ENCODE results near the gene LPAR3. TPM values are rescaled to one million over a fixed set of nuclear protein-coding genes. Genes with fewer than 3 reads are reported as not detected.

LPAR3 gene
- total RNA-seq, 1 experiment from 2014 or later: not detected

DNA sequence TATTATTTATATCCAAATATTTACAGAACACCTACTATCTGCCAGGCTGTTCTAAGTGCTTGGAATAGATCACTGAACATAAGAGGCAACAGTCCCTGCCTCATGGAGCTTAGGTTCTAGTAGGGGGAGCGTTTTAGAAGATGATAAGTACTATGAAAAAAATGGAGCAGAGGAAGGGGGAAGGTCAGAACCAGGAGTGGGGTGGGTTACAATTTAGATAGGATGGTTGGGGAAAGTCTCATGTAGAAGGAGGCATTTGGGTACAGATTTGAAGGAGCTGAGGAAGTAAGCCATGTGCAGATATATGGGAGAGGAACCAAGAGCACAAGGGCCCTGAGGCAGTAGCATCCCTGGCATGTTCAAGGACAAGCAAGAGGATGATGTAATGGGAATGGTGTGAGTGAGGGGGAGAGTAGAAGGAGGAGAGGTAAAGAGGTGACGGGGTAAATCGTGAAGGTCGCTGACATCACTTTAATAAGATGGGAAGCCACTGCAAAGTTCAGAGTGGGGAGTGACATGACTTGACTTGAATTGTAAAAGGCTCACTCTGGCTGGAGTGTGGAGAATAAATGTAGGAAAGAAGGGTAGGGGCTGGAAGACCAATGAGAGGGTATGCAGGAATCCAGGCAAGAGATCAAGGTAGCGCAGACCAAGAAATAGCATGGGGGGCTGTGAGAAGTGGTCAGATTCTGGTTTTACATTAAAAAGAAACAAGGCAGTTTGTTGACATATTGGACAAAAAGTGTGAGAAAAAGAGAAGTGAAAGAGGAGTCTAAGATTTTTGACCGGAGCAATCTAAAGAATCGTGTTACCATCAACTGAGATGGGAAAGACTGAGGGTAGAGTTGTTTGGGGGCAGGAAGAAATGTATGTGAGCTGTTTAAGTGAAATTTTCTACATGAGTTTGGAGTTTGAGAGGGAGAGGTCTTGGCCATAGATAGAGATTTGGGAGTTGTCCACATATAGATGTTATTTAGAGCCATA, 92.6 kb downstream of the LPAR3 start:
- H3K27me3 ChIP-seq (ENCODE audit: insufficient read depth, low read depth): no peaks in the 10 kb centered on the region
- H3K36me3 ChIP-seq (ENCODE audit: low read depth): no peaks in the 10 kb centered on the region
- POLR2A ChIA-PET (ENCODE audit: unreplicated experiment): no interaction called here
- intact Hi-C loops (cut with micrococcal nuclease; ENCODE audit: unreplicated experiment): no loop called here
- H3K4me2 ChIP-seq: no peak overlapping the region
- no peak overlapping the region for H3K27ac ChIP-seq
- no peaks in the 10 kb centered on the region; the same call in 1 of the 2 replicates for H3K9me3 ChIP-seq (ENCODE audit: insufficient read depth, low read depth)
- TF ChIP-seq EZH2 (IDR thresholded peaks at IDR 0.05; ENCODE audit: low read depth): no peak
- TF ChIP-seq CTCF (conservative IDR thresholded peaks at IDR 0.05): no peak
- no TSS peak for BruUV-seq (replicated peaks)
- H3K4me3 ChIP-seq: no peak overlapping the region
- CTCF ChIA-PET: no interaction called here
- no peaks in the 10 kb centered on the region for H3K79me2 ChIP-seq (ENCODE audit: low read depth)
- DNase-seq: no peak
- H3F3A ChIP-seq (ENCODE audit: insufficient read depth, low read depth): no peaks in the 10 kb centered on the region
- H4K20me1 ChIP-seq (ENCODE audit: insufficient read depth): no peaks in the 10 kb centered on the region
- H2AFZ ChIP-seq: no peak overlapping the region
- H3K9me2 ChIP-seq (ENCODE audit: insufficient read depth): no peaks in the 10 kb centered on the region
- no peaks in the 10 kb centered on the region for H3K4me1 ChIP-seq (replicated peaks; ENCODE audit: insufficient read depth)

GRCh38 chr1:84797603-84798002, 95.4 kb downstream of the LPAR3 start:
- Histone ChIP-seq H3K4me2 (no peak overlapping the region), H3K4me1 (replicated peaks; ENCODE audit: insufficient read depth) (no peaks in the 10 kb centered on the region), H2AFZ (no peak overlapping the region), H3F3A (ENCODE audit: insufficient read depth, low read depth) (no peaks in the 10 kb centered on the region), H3K27ac (no peak overlapping the region), H3K36me3 (ENCODE audit: low read depth) (no peaks in the 10 kb centered on the region), H4K20me1 (ENCODE audit: insufficient read depth) (no peaks in the 10 kb centered on the region), H3K4me3 (no peak overlapping the region), H3K9me2 (ENCODE audit: insufficient read depth) (no peaks in the 10 kb centered on the region), H3K9me3 (ENCODE audit: insufficient read depth, low read depth) (no peaks in the 10 kb centered on the region; the same call in 1 of the 2 replicates), H3K79me2 (ENCODE audit: low read depth) (no peaks in the 10 kb centered on the region), H3K27me3 (ENCODE audit: insufficient read depth, low read depth) (no peaks in the 10 kb centered on the region)
- POLR2A ChIA-PET (ENCODE audit: unreplicated experiment): no interaction called here
- BruUV-seq (replicated peaks): no TSS peak
- TF ChIP-seq CTCF (conservative IDR thresholded peaks at IDR 0.05) (no peak), EZH2 (IDR thresholded peaks at IDR 0.05; ENCODE audit: low read depth) (no peak)
- CTCF ChIA-PET: no interaction called here
- intact Hi-C loops (cut with micrococcal nuclease; ENCODE audit: unreplicated experiment): no loop called here
- DNase-seq: no peak

- DNase-seq: no peak
- CTCF ChIA-PET: no interaction called here
- Histone ChIP-seq H3K9me2 (ENCODE audit: insufficient read depth) (no peaks in the 10 kb centered on the region), H3K4me3 (no peak overlapping the region), H3K36me3 (ENCODE audit: low read depth) (no peaks in the 10 kb centered on the region), H2AFZ (no peak overlapping the region), H3K27me3 (ENCODE audit: insufficient read depth, low read depth) (no peaks in the 10 kb centered on the region), H3K4me2 (no peak overlapping the region), H4K20me1 (ENCODE audit: insufficient read depth) (no peaks in the 10 kb centered on the region), H3K4me1 (replicated peaks; ENCODE audit: insufficient read depth) (no peaks in the 10 kb centered on the region), H3F3A (ENCODE audit: insufficient read depth, low read depth) (no peaks in the 10 kb centered on the region), H3K79me2 (ENCODE audit: low read depth) (no peaks in the 10 kb centered on the region), H3K9me3 (ENCODE audit: insufficient read depth, low read depth) (no peaks in the 10 kb centered on the region; the same call in 1 of the 2 replicates), H3K27ac (no peak overlapping the region)
- TF ChIP-seq EZH2 (IDR thresholded peaks at IDR 0.05; ENCODE audit: low read depth): no peak
- no peak for TF ChIP-seq CTCF (conservative IDR thresholded peaks at IDR 0.05)
- no TSS peak for BruUV-seq (replicated peaks)
- intact Hi-C loops (cut with micrococcal nuclease; ENCODE audit: unreplicated experiment): no loop called here
- POLR2A ChIA-PET (ENCODE audit: unreplicated experiment): no interaction called here
These were observed 96.9 kb downstream of the LPAR3 start for GRCh38 chr1:84795966-84796600.

Measured in PC-9 (cell line).